HEK293T (cell line): ENCODE data around the gene TMCO5A.

Source experiments
- CTCF ChIA-PET: fragments of 350-600 bp; formaldehyde crosslinking; extraction: SDS; loops from one replicate; lab custom pipeline; 2021; ENCODE audit warnings: antibody characterized with exemption, inconsistent platforms; lab: Yijun Ruan, JAX
- POLR2A ChIA-PET: fragments of 350-600 bp; formaldehyde crosslinking; extraction: SDS; loops from one replicate; lab custom pipeline; 2020; ENCODE audit warnings: antibody characterized with exemption, inconsistent platforms; lab: Yijun Ruan, JAX
- DNase-seq: peaks from one replicate; pipeline ENCODE4 v3.0.0; 2012; ENCODE audit warnings: mixed read lengths; ENCODE audit errors: extremely low spot score
- ARNT ChIP-seq: fragments of 450-650 bp; IDR thresholded peaks from 2 replicates; pipeline ENCODE4 v1.6.1; 2017; ENCODE audit warnings: mild to moderate bottlenecking
- BHLHE40 ChIP-seq: fragments of 450-650 bp; IDR thresholded peaks from 2 replicates; pipeline ENCODE4 v1.6.1; 2016; ENCODE audit warnings: mild to moderate bottlenecking, moderate library complexity, borderline replicate concordance
- CTBP1 ChIP-seq: fragments of 450-650 bp; IDR thresholded peaks from 2 replicates; pipeline ENCODE4 v1.6.1; 2016; ENCODE audit warnings: borderline replicate concordance
- ELF4 ChIP-seq: fragments of 450-650 bp; IDR thresholded peaks from 2 replicates; pipeline ENCODE4 v1.6.1; 2017; ENCODE audit warnings: antibody characterized with exemption
- FOXA1 ChIP-seq: fragments of 450-650 bp; IDR thresholded peaks from 2 replicates; pipeline ENCODE4 v1.6.1; 2016; ENCODE audit warnings: mild to moderate bottlenecking
- FOXK2 ChIP-seq: fragments of 450-650 bp; IDR thresholded peaks from 2 replicates; pipeline ENCODE4 v1.6.1; 2016; ENCODE audit warnings: mild to moderate bottlenecking
- FOXM1 ChIP-seq: fragments of 450-650 bp; IDR thresholded peaks from 2 replicates; pipeline ENCODE4 v1.6.1; 2017; ENCODE audit warnings: mild to moderate bottlenecking, borderline replicate concordance
- HDGF ChIP-seq: fragments of 450-650 bp; IDR thresholded peaks from 2 replicates; pipeline ENCODE4 v1.6.1; 2017; ENCODE audit warnings: antibody characterized with exemption, borderline replicate concordance
- L3MBTL2 ChIP-seq: fragments of 450-650 bp; conservative IDR thresholded peaks from 2 replicates; pipeline ENCODE4 v1.6.1; 2016; ENCODE audit warnings: mild to moderate bottlenecking
- LEF1 ChIP-seq: fragments of 450-650 bp; IDR thresholded peaks from 2 replicates; pipeline ENCODE4 v1.6.1; 2017; ENCODE audit warnings: mild to moderate bottlenecking, borderline replicate concordance
- NFRKB ChIP-seq: fragments of 450-650 bp; IDR thresholded peaks from 2 replicates; pipeline ENCODE4 v1.6.1; 2016; ENCODE audit warnings: mild to moderate bottlenecking, moderate library complexity
- SP1 ChIP-seq: fragments of 450-650 bp; IDR thresholded peaks from 2 replicates; pipeline ENCODE4 v1.6.1; 2017
- SUZ12 ChIP-seq: fragments of 450-650 bp; IDR thresholded peaks from 2 replicates; pipeline ENCODE4 v1.6.1; 2016; ENCODE audit warnings: mild to moderate bottlenecking
- TARDBP ChIP-seq: fragments of 450-650 bp; IDR thresholded peaks from 2 replicates; pipeline ENCODE4 v1.6.1; 2016
- ZNF384 ChIP-seq: fragments of 450-650 bp; IDR thresholded peaks from 2 replicates; pipeline ENCODE4 v1.6.1; 2016
- TF ChIP-seq, protein P1 (sequence below): fragments of 450-650 bp; IDR thresholded peaks from 2 replicates; pipeline ENCODE4 v1.6.1; 2016

TMCO5A gene

DNA sequence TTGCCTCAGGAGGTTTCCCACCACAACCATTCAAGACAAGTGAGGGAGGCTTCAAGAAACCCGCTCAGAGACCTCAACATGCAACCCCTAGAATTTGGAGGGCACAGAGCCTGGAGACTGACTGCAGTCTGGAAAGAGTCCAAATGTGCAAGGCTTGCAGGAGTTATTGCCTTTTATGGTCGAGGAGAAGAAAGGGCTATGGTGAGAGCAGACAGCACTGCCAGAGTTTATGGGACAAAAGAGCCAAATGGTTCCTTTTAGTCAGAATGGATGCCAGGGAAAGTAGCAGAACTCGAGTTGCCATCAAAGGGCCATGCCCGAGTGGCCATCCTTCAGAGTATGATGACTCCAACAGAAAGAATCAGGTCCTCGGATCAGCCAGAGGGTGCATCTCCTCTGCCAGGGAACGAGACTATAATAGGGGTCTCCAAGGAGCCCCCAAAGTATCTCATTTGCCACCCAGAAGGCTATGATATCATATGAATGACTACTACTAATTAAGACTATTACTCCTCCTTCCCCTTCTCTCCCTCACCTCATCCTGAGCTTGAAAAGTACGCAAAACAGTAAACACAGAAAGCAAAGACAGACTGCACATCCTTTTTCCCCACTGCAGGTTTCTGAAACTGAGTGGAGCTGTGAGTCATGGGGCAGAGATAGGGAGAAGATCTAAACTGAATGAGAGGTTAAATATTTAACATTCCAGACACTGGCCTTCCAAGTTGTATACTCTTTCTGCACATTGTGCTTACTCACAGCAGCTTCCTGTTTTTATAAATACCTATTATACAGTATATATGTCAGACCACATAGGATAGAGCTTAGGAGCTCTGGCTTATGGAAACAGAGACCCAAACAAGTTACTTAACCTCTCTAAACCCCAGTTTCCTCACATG lies 33.9 kb upstream of the TMCO5A start:
- ChIA-PET CTCF (interaction anchor here (1.0 kb wide), 1 partner anchor 8 kb away, joined by 4 read pairs; no protein-coding TSS in a partner anchor), POLR2A (no interaction called here)
- no peak for TF ChIP-seq L3MBTL2
- TF ChIP-seq TARDBP = no peak
- TF ChIP-seq FOXK2 = no peak
- TF ChIP-seq FOXM1 = no peak
- TF ChIP-seq CTBP1 = no peak
- TF ChIP-seq BHLHE40 = no peak
- no peak for TF ChIP-seq LEF1
- no peak for DNase-seq

DNA sequence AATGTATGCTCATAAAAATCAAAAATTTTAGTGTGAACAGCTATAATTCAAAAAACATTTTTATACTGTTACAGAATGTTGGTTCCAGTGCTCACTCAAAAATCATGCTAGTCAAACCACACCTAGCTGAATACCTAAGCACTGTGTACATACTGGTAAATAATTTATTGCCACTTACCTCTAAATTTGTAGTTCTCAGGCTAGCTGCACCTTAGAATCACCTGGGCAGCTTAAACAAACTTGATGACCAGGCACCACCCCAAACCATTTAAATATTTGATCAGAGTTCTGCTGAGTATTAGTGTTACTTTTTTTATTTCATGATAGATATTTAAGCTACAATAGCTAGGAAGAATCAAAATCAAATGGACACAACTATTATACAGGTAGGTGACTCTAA lies 32.3 kb upstream of the TMCO5A start:
- DNase-seq = no peak
- TF ChIP-seq ARNT = no peak
- TF ChIP-seq FOXM1 = no peak
- TF ChIP-seq L3MBTL2 = no peak
- no peak for TF ChIP-seq CTBP1
- no peak for TF ChIP-seq TARDBP
- TF ChIP-seq ELF4 = no peak
- no peak for TF ChIP-seq FOXK2
- no peak for TF ChIP-seq HDGF
- TF ChIP-seq SP1 = no peak
- TF ChIP-seq FOXA1 = no peak
- no peak for TF ChIP-seq ZNF384
- no peak for TF ChIP-seq NFRKB
- TF ChIP-seq SUZ12 = no peak
- no peak for TF ChIP-seq BHLHE40
- TF ChIP-seq, protein P1, sequence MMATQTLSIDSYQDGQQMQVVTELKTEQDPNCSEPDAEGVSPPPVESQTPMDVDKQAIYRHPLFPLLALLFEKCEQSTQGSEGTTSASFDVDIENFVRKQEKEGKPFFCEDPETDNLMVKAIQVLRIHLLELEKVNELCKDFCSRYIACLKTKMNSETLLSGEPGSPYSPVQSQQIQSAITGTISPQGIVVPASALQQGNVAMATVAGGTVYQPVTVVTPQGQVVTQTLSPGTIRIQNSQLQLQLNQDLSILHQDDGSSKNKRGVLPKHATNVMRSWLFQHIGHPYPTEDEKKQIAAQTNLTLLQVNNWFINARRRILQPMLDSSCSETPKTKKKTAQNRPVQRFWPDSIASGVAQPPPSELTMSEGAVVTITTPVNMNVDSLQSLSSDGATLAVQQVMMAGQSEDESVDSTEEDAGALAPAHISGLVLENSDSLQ = no peak
- no peak for TF ChIP-seq LEF1
- ChIA-PET POLR2A (no interaction called here), CTCF (interaction anchor here (0.9 kb wide), 1 partner anchor 11 kb away, joined by 4 read pairs; no protein-coding TSS in a partner anchor)

DNA sequence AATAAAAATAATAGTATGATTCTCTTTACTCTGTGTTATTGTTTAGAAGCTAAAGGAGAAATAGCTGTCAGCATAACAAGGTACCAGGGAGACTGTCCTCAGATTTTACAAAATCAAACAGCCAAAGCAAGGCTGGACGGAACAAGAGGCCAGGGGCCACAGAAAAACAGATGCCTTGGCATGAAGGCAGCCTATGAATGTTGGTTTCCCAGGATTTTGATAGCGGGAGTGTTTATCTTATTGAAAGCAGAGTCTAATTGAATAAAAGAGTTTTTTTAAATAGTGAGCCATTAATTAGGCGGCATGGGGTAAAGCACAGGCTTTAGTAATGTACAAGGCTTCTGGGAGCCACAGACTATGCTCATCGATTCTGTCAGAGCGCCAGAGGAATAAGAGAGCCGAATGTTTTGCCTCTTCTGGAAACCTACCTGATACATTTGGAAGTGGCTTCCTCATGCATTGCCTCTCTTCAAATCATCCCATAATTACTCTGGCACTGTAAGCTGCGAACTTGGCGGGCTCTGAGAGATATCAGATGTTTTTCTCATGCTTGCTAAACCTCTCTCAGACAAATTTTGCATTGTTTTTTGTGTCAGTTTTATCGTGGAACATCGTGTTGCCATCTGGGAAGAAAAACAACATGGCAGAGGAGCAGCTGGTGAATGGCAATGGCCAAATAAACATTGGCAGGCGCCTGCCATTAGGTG lies 30.4 kb upstream of the TMCO5A start:
- ChIA-PET CTCF (interaction anchor here (0.6 kb wide), 1 partner anchor 79 kb away, joined by 4 read pairs; no protein-coding TSS in a partner anchor), POLR2A (no interaction called here)
- no peak for DNase-seq
- TF ChIP-seq CTBP1 = no peak
- TF ChIP-seq HDGF = no peak
- no peak for TF ChIP-seq ZNF384
- TF ChIP-seq, protein P1 = no peak
- no peak for TF ChIP-seq FOXK2
- TF ChIP-seq SUZ12 = no peak
- TF ChIP-seq ELF4 = no peak
- no peak for TF ChIP-seq SP1
- no peak for TF ChIP-seq FOXM1
- TF ChIP-seq BHLHE40 = no peak
- TF ChIP-seq NFRKB = no peak
- TF ChIP-seq L3MBTL2 = no peak

- DNase-seq = no peak
- TF ChIP-seq SP1 (no peak), ELF4 (no peak), ARNT (no peak), BHLHE40 (no peak), ZNF384 (no peak), CTBP1 (no peak), LEF1 (no peak), FOXK2 (no peak), FOXA1 (no peak), NFRKB (no peak)
- TF ChIP-seq, protein P1 = no peak
- ChIA-PET CTCF (no interaction called here), POLR2A (no interaction called here)
Measured at GRCh38 chr15:37907136-37907535, 27.3 kb upstream of the TMCO5A start.

- no peak for DNase-seq
- POLR2A ChIA-PET = no interaction called here
- TF ChIP-seq BHLHE40 (no peak), CTBP1 (no peak), HDGF (no peak), FOXA1 (no peak), L3MBTL2 (no peak), FOXM1 (no peak), FOXK2 (no peak), SP1 (no peak), SUZ12 (no peak), NFRKB (no peak), ELF4 (no peak), ARNT (no peak), TARDBP (no peak), ZNF384 (no peak), LEF1 (no peak)
- TF ChIP-seq, protein P1 = no peak
- CTCF ChIA-PET = no interaction called here
Measured at GRCh38 chr15:37921527-37922385, 12.7 kb upstream of the TMCO5A start.
